Pancreas (tissue), 10 donors: ENCODE data around the gene MRPS26. TPM values are rescaled to one million over a fixed set of nuclear protein-coding genes. Genes with fewer than 3 reads are reported as not detected.
A peak's percentile ranks its signal among the peaks of the same experiment; 100 is the strongest.

Experiments used
- ATAC-seq, 4 donors: fragments of 200-7000 bp; cut with Tn5 transposase; one replicate each; pipeline versions ENCODE4 v1.8.0 to v1.9.1; 2020; ENCODE audit warnings: mild to moderate bottlenecking in 4 of 4, moderate library complexity in 4 of 4
- DNase-seq, 6 donors: peaks; one replicate each; pipeline ENCODE4 v3.0.0-alpha.2; 2020
- FAIRE-seq: peaks from 2 replicates; lab custom pipeline; 2012; peaks lifted over from hg19 to GRCh38; lab: Jason Lieb, UNC
- H3K27ac ChIP-seq, 4 donors: fragments of 200-600 bp; sonication (generic); 1 replicate in 3 of 4; 2 replicates in 1 of 4; pipeline versions ENCODE4 v1.5.0 to v1.8.0; 2020
- H3K27me3 ChIP-seq, 4 donors: fragments of 200-600 bp; one replicate each; pipeline ENCODE4 v1.8.0; 2021
- H3K36me3 ChIP-seq, 3 donors: fragments of 200-600 bp; sonication (generic) in 1 of 3; one replicate each; pipeline versions ENCODE4 v1.5.0 to v1.8.0; 2020 to 2021
- H3K4me1 ChIP-seq, 3 donors: fragments of 200-600 bp; one replicate each; pipeline ENCODE4 v1.8.0; 2021
- H3K4me3 ChIP-seq, 4 donors: fragments of 200-600 bp; sonication (generic) in 2 of 4; one replicate each; pipeline versions ENCODE4 v1.5.0 to v1.8.0; 2020 to 2021
- H3K9me3 ChIP-seq, 4 donors: fragments of 200-600 bp; one replicate each; pipeline ENCODE4 v1.8.0; 2021
- CTCF ChIP-seq, 4 donors: fragments of 200-600 bp; sonication (generic) in 3 of 4; IDR thresholded peaks; one replicate each; pipeline versions ENCODE4 v1.5.0 to v1.8.0; 2021; ENCODE audit warnings: antibody characterized with exemption in 4 of 4
- WGBS, 2 donors: extraction: QIAGEN DNeasy Blood & Tissue Kit; methylation state at CpG; one replicate each; pipeline ENCODE4 v1.1.7; 2013; 5-methylcytosine and 5-hydroxymethylcytosine counted together
- intact Hi-C, 3 donors: fragments of 100-400 bp; cut with DNase I; formaldehyde crosslinking; loops; one replicate each; pipeline versions ENCODE4 v1.11.1 to v1.14.2; 2022
- polyA plus RNA-seq, 2 donors: library from polyadenylated mRNA; stranded (reverse); fragments of 200-250 nt; gene quantifications; one replicate each; pipeline ENCODE4 v1.2.3, GENCODE V29; 2013
- total RNA-seq, 6 donors: library from RNA; stranded (reverse); fragmentation: NEBNext Ultra II Directional in 4 of 6; extraction: Animal tissue kit (Norgen Biotek cat#: 25700) in 4 of 6; gene quantifications; one replicate each; pipeline versions ENCODE4 v1.2.1 to v1.2.4, GENCODE V29; 2021 to 2023
- donor health status: healthy with polysubstance abuse.
- donor health status: DM: no; HTN: no; CAD: no; lungs with moderate emphysema.
- donor health status: DM: no; HTN: no; CAD: no.
- donor health status: control.
- donor health status: control.
- donor health status: Bipolar disorder and iron deficiency.
- donor health status: DM: yes; HTN: yes; CAD: no.
- donor health status: DM: no; HTN: no; CAD: no.
- donor health status: DM: no; HTN: no; CAD: no.
- donor health status: DM: yes; HTN: yes; CAD: no.

The MRPS26 gene
- total and polyA plus RNA-seq, 8 donors, result 14.4 to 46.7 (median 22.8) TPM

- peak in 1 of 6 donors; percentile 68 for DNase-seq
- WGBS, 2 donors, result 7 to 12% methylated on average over 35 to 71 of the region's 71 CpGs
Measured at GRCh38 chr20:3082306-3082951, 36.6 kb downstream of the MRPS26 start.

GRCh38 chr20:3082955-3083952 lies 37.4 kb downstream of the MRPS26 start:
- Histone ChIP-seq H3K4me3 (peak overlapping the region in 2 of 4 donors; percentile 26 to 40), H3K27ac (no peak overlapping the region), H3K9me3 (no peaks in the 10 kb centered on the region), H3K4me1 (no peaks in the 10 kb centered on the region), H3K27me3 (no peaks in the 10 kb centered on the region), H3K36me3 (no peaks in the 10 kb centered on the region)
- WGBS, 2 donors, result 21 to 37% methylated on average over 39 to 76 of the region's 76 CpGs
- no peak for TF ChIP-seq CTCF (IDR thresholded peaks at IDR 0.05)
- peak in 2 of 4 donors; percentile 51 to 59 for ATAC-seq
- no peak for FAIRE-seq
- intact Hi-C loops, result no loop called here
- DNase-seq, result no peak

More at GRCh38 chr20:3082306-3082951, 36.6 kb downstream of the MRPS26 start:
- TF ChIP-seq CTCF (IDR thresholded peaks at IDR 0.05), result no peak
- FAIRE-seq (no peak), ATAC-seq (peak in 3 of 4 donors; percentile 25 to 66 (median 52))
- no peaks in the 10 kb centered on the region for H3K4me1 ChIP-seq
- peak overlapping the region in 2 of 4 donors; percentile 26 to 40 for H3K4me3 ChIP-seq
- H3K27ac ChIP-seq, result no peak overlapping the region
- intact Hi-C loops, result no loop called here
- no peaks in the 10 kb centered on the region for H3K9me3 ChIP-seq
- no peaks in the 10 kb centered on the region for H3K27me3 ChIP-seq
- no peaks in the 10 kb centered on the region for H3K36me3 ChIP-seq

- Histone ChIP-seq H3K4me1 (no peaks in the 10 kb centered on the region), H3K36me3 (no peaks in the 10 kb centered on the region), H3K9me3 (no peaks in the 10 kb centered on the region), H3K27me3 (no peaks in the 10 kb centered on the region), H3K4me3 (no peak within 1 kb of the TSS), H3K27ac (no peak within 1 kb of the TSS)
- intact Hi-C loops, result no loop called here
- ATAC-seq, result peak in 1 of 4 donors; percentile 38
- no peak for FAIRE-seq
- no peak for DNase-seq
- 83 to 86% methylated on average over 28 of the region's 28 CpGs for WGBS, 2 donors
- TF ChIP-seq CTCF (IDR thresholded peaks at IDR 0.05), result no peak
Measured at GRCh38 chr20:3084283-3084985, 38.6 kb downstream of the MRPS26 start, which contains the start of gene AVP. Gene AVP (minus strand): TSS chr20:3084724. CDS start chr20:3084674, 50 bp downstream.

GRCh38 chr20:3084986-3085360 lies 39.1 kb downstream of the MRPS26 start:
- H3K9me3 ChIP-seq, result no peaks in the 10 kb centered on the region
- FAIRE-seq, result no peak
- no peaks in the 10 kb centered on the region for H3K27me3 ChIP-seq
- H3K36me3 ChIP-seq, result no peaks in the 10 kb centered on the region
- DNase-seq, result no peak
- H3K4me1 ChIP-seq, result no peaks in the 10 kb centered on the region
- H3K4me3 ChIP-seq, result no peak overlapping the region
- ATAC-seq, result no peak
- TF ChIP-seq CTCF (IDR thresholded peaks at IDR 0.05), result no peak
- intact Hi-C loops, result no loop called here
- WGBS, 2 donors, result 84 to 87% methylated on average over 7 of the region's 7 CpGs
- H3K27ac ChIP-seq, result no peak overlapping the region
